ENCODE data around the gene SENP6.

The SENP6 gene

GRCh38 chr6:75608304-75608703 lies 6.6 kb downstream of the SENP6 start:
- no peak for TF ChIP-seq CTCF (IDR thresholded peaks at IDR 0.05)
- Histone ChIP-seq H3K4me3 (ENCODE audit: low read depth, low read length) (no peak overlapping the region), H3K9ac (no peak overlapping the region), H3K9me3 (ENCODE audit: control insufficient read depth, low read length) (no peaks in the 10 kb centered on the region), H3K4me1 (peaks cover 18% of the 10 kb centered on the region), H3K27me3 (ENCODE audit: control insufficient read depth, insufficient read depth, low read length) (no peaks in the 10 kb centered on the region), H3K79me2 (peaks cover 73% of the 10 kb centered on the region), H3K36me3 (ENCODE audit: control insufficient read depth, insufficient read depth, low read length) (no peaks in the 10 kb centered on the region), H2AFZ (no peak overlapping the region), H3K27ac (no peak overlapping the region), H3K4me2 (ENCODE audit: low read length) (no peak overlapping the region)

GRCh38 chr6:75608956-75609533 lies 7.4 kb downstream of the SENP6 start:
- no peak overlapping the region for H3K9ac ChIP-seq
- H2AFZ ChIP-seq, result no peak overlapping the region
- H3K4me2 ChIP-seq (ENCODE audit: low read length), result no peak overlapping the region
- no peaks in the 10 kb centered on the region for H3K36me3 ChIP-seq (ENCODE audit: control insufficient read depth, insufficient read depth, low read length)
- TF ChIP-seq CTCF (IDR thresholded peaks at IDR 0.05), result no peak
- H3K27me3 ChIP-seq (ENCODE audit: control insufficient read depth, insufficient read depth, low read length), result no peaks in the 10 kb centered on the region
- H3K79me2 ChIP-seq, result peaks cover 68% of the 10 kb centered on the region
- no peaks in the 10 kb centered on the region for H3K9me3 ChIP-seq (ENCODE audit: control insufficient read depth, low read length)
- H3K27ac ChIP-seq, result no peak overlapping the region
- peaks cover 18% of the 10 kb centered on the region for H3K4me1 ChIP-seq
- no peak overlapping the region for H3K4me3 ChIP-seq (ENCODE audit: low read depth, low read length)

GRCh38 chr6:75609639-75610590 lies 8.2 kb downstream of the SENP6 start:
- Histone ChIP-seq H3K79me2 (peaks cover 67% of the 10 kb centered on the region), H2AFZ (no peak overlapping the region), H3K36me3 (ENCODE audit: control insufficient read depth, insufficient read depth, low read length) (no peaks in the 10 kb centered on the region), H3K4me2 (ENCODE audit: low read length) (no peak overlapping the region), H3K27ac (no peak overlapping the region), H3K9me3 (ENCODE audit: control insufficient read depth, low read length) (no peaks in the 10 kb centered on the region), H3K9ac (no peak overlapping the region), H3K27me3 (ENCODE audit: control insufficient read depth, insufficient read depth, low read length) (no peaks in the 10 kb centered on the region), H3K4me3 (ENCODE audit: low read depth, low read length) (no peak overlapping the region), H3K4me1 (peaks cover 18% of the 10 kb centered on the region)
- TF ChIP-seq CTCF (IDR thresholded peaks at IDR 0.05), result no peak

DNA sequence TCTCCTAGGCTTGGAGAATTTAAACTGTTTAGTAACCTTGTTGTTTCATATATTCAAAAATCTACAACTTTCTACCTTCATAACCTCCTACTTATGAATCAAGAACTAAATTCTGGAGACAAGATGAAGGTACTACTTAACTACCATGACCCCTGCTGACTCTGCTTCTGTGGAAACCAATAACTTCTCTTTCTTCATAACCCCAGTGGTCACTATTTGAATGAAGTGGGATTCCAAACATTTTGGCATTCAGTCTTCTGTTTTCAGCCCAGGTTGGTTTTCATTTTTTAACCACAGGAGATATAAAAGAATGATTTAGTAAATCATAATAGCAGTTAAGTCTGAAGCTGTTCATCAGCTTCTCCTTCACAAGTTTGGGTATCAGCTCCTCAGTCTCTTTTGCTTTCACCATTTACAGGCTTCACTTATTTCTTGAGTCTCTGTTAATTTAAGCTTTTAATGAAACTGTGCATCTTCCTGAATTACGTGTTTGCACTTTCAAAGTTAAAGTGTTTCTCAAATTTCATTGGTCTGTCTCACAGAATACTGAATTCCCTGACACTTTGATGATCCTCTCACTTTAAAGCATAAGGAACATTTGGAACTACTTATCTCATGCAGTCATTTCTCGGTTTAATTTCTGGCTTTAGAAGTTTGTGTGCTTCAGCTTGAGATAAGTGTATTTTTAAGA lies 9.5 kb downstream of the SENP6 start:
- no peak overlapping the region for H3K4me2 ChIP-seq (ENCODE audit: low read length)
- no peak overlapping the region for H2AFZ ChIP-seq
- H3K4me3 ChIP-seq (ENCODE audit: low read depth, low read length), result no peak overlapping the region
- H3K4me1 ChIP-seq, result peaks cover 18% of the 10 kb centered on the region
- peaks cover 66% of the 10 kb centered on the region for H3K79me2 ChIP-seq
- H3K9me3 ChIP-seq (ENCODE audit: control insufficient read depth, low read length), result no peaks in the 10 kb centered on the region
- H3K27ac ChIP-seq, result no peak overlapping the region
- no peaks in the 10 kb centered on the region for H3K27me3 ChIP-seq (ENCODE audit: control insufficient read depth, insufficient read depth, low read length)
- no peak overlapping the region for H3K9ac ChIP-seq
- no peak for TF ChIP-seq CTCF (IDR thresholded peaks at IDR 0.05)
- no peaks in the 10 kb centered on the region for H3K36me3 ChIP-seq (ENCODE audit: control insufficient read depth, insufficient read depth, low read length)

All from parathyroid adenoma (tissue), 2 donors.